ENCODE measurements around the gene F2RL2.

GRCh38 chr5:76595755-76596481 is 27.3 kb downstream of the F2RL2 start:
- TF ChIP-seq CTCF (conservative IDR thresholded peaks at IDR 0.05 in 1 of 2, IDR thresholded peaks at IDR 0.05 in 1 of 2; ENCODE audit: low read depth in 1 of 2, low read length in 2 of 2), result no peak
- no peak for TF ChIP-seq EZH2 (IDR thresholded peaks at IDR 0.05; ENCODE audit: low read length, missing control alignments)

Measured in fibroblast of lung (primary cell).